ENCODE data around the gene WDR88. TPM values are rescaled to one million over a fixed set of nuclear protein-coding genes. Genes with fewer than 3 reads are reported as not detected.
A peak's percentile ranks its signal among the peaks of the same experiment; 100 is the strongest.

Gene WDR88
- total RNA-seq, 4 donors from 2014 or later = not detected

GRCh38 chr19:33194886-33195644 lies 63.2 kb downstream of the WDR88 start:
- TF ChIP-seq POLR2A (IDR thresholded peaks at IDR 0.05) (no peak), EP300 (IDR thresholded peaks at IDR 0.05; ENCODE audit: low read depth) (no peak), CTCF (IDR thresholded peaks at IDR 0.05) (no peak), POLR2AphosphoS5 (IDR thresholded peaks at IDR 0.05) (no peak)
- no peaks in the 10 kb centered on the region for H3K9me3 ChIP-seq
- H3K4me1 ChIP-seq = peaks cover 0 to 13% (median 11%) of the 10 kb centered on the region in 4 donors
- H3K36me3 ChIP-seq = no peaks in the 10 kb centered on the region
- H3K4me3 ChIP-seq = peak overlapping the region; percentile 67 to 79 (median 70)
- WGBS, 2 donors (ENCODE audit: low coverage in 1 of 2) = 9% methylated on average over 19 of the region's 49 CpGs; no CpG with 5 or more reads in 1 of the 2 donors
- intact Hi-C loops (cut with DNase I; ENCODE audit: low total_unique reads) (no loop called here), in situ Hi-C loops (cut with MboI; ENCODE audit: low pct_ligation_motif_present in 1 of 4, low pct_unique_long_range_greater_than_20kb in 1 of 4, low sequenced_read_pairs in 3 of 4) (no loop called here)
- peak overlapping the region; percentile 50 to 74 (median 64) for H3K27ac ChIP-seq
- peaks cover 19% of the 10 kb centered on the region for H3K27me3 ChIP-seq
- DNase-seq = peak; percentile 24

- Histone ChIP-seq H3K36me3 (no peaks in the 10 kb centered on the region), H3K9me3 (no peaks in the 10 kb centered on the region), H3K27me3 (peaks cover 19% of the 10 kb centered on the region), H3K27ac (peak overlapping the region in 2 of 4 donors; percentile 50 to 74), H3K4me3 (peak overlapping the region in 2 of 4 donors; percentile 69 to 79), H3K4me1 (peaks cover 0 to 13% (median 11%) of the 10 kb centered on the region in 4 donors)
- intact Hi-C loops (cut with DNase I; ENCODE audit: low total_unique reads) = no loop called here
- in situ Hi-C loops (cut with MboI; ENCODE audit: low pct_ligation_motif_present in 1 of 4, low pct_unique_long_range_greater_than_20kb in 1 of 4, low sequenced_read_pairs in 3 of 4) = no loop called here
- DNase-seq = no peak
- WGBS, 2 donors (ENCODE audit: low coverage in 1 of 2) = 73% methylated on average over 14 of the region's 17 CpGs; no CpG with 5 or more reads in 1 of the 2 donors
- TF ChIP-seq CTCF (IDR thresholded peaks at IDR 0.05) (no peak), EP300 (IDR thresholded peaks at IDR 0.05; ENCODE audit: low read depth) (no peak), POLR2A (IDR thresholded peaks at IDR 0.05) (no peak), POLR2AphosphoS5 (IDR thresholded peaks at IDR 0.05) (no peak)
Measured at GRCh38 chr19:33195645-33196347, 63.9 kb downstream of the WDR88 start.

- in situ Hi-C loops (cut with MboI; ENCODE audit: low pct_ligation_motif_present in 1 of 4, low pct_unique_long_range_greater_than_20kb in 1 of 4, low sequenced_read_pairs in 3 of 4) = no loop called here
Measured at GRCh38 chr19:33196446-33197193, 64.7 kb downstream of the WDR88 start.

More at GRCh38 chr19:33196446-33197193, 64.7 kb downstream of the WDR88 start:
- Histone ChIP-seq H3K27ac (no peak overlapping the region), H3K36me3 (no peaks in the 10 kb centered on the region), H3K4me3 (no peak overlapping the region), H3K9me3 (no peaks in the 10 kb centered on the region), H3K4me1 (peaks cover 0 to 13% (median 11%) of the 10 kb centered on the region in 4 donors), H3K27me3 (peaks cover 19% of the 10 kb centered on the region)
- no peak for TF ChIP-seq POLR2A (IDR thresholded peaks at IDR 0.05)
- TF ChIP-seq EP300 (IDR thresholded peaks at IDR 0.05; ENCODE audit: low read depth) = no peak
- no peak for TF ChIP-seq POLR2AphosphoS5 (IDR thresholded peaks at IDR 0.05)
- no peak for TF ChIP-seq CTCF (IDR thresholded peaks at IDR 0.05)
- intact Hi-C loops (cut with DNase I; ENCODE audit: low total_unique reads) = no loop called here
- DNase-seq = no peak
- WGBS, 2 donors (ENCODE audit: low coverage in 1 of 2) = 97% methylated on average over 10 of the region's 10 CpGs; no CpG with 5 or more reads in 1 of the 2 donors

Measured in transverse colon (tissue), 4 donors.